Measurements from ENCODE around the gene L3MBTL4.

L3MBTL4 gene

GRCh38 chr18:6435731-6436130 lies 21.0 kb upstream of the L3MBTL4 start:
- TF ChIP-seq, protein P1, sequence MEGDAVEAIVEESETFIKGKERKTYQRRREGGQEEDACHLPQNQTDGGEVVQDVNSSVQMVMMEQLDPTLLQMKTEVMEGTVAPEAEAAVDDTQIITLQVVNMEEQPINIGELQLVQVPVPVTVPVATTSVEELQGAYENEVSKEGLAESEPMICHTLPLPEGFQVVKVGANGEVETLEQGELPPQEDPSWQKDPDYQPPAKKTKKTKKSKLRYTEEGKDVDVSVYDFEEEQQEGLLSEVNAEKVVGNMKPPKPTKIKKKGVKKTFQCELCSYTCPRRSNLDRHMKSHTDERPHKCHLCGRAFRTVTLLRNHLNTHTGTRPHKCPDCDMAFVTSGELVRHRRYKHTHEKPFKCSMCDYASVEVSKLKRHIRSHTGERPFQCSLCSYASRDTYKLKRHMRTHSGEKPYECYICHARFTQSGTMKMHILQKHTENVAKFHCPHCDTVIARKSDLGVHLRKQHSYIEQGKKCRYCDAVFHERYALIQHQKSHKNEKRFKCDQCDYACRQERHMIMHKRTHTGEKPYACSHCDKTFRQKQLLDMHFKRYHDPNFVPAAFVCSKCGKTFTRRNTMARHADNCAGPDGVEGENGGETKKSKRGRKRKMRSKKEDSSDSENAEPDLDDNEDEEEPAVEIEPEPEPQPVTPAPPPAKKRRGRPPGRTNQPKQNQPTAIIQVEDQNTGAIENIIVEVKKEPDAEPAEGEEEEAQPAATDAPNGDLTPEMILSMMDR (IDR thresholded peaks at IDR 0.05; ENCODE audit: borderline replicate concordance, insufficient read depth, low read depth, low read length) = no peak
- H3K4me3 ChIP-seq (ENCODE audit: low read depth, low read length) = no peak overlapping the region

DNA sequence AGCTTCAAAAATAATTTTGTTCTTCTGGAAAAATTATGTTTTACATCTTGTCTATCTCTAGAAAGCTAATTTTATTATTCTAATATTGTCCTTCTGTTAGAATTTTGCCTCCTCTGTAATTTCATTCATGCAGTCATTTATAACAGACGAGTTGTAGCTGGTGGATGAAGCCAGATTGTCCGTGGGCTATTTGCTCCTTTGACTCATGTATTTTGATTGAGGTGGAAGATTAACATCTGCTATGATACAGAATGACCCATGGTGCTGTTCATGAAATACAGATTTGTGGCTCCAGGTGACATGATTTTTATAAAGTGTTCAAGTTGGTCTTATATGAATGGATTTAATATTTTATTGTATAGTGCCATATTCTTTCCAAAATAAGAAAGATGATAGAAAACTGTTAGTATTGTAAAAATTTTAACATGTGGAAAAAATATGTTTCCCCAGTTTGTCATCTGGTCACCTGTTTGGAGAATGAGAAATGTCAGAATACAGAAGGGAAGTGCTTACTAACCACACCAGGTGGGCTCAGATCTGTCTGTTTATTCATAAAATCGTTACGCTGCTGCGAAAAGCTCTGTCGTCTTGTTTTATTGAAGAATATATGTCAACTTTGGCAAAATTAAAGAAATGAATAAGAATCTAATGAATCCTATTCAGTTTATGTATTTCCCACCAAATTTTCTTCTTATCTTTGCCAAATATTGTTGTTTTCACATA lies 20.4 kb upstream of the L3MBTL4 start:
- TF ChIP-seq, protein P1 (IDR thresholded peaks at IDR 0.05; ENCODE audit: borderline replicate concordance, insufficient read depth, low read depth, low read length) = no peak
- H3K4me3 ChIP-seq (ENCODE audit: low read depth, low read length) = no peak overlapping the region

- no peak overlapping the region for H3K4me3 ChIP-seq (ENCODE audit: low read depth, low read length)
- TF ChIP-seq, protein P1 (IDR thresholded peaks at IDR 0.05; ENCODE audit: borderline replicate concordance, insufficient read depth, low read depth, low read length) = no peak
These were observed 19.8 kb upstream of the L3MBTL4 start for GRCh38 chr18:6434481-6434880.

DNA sequence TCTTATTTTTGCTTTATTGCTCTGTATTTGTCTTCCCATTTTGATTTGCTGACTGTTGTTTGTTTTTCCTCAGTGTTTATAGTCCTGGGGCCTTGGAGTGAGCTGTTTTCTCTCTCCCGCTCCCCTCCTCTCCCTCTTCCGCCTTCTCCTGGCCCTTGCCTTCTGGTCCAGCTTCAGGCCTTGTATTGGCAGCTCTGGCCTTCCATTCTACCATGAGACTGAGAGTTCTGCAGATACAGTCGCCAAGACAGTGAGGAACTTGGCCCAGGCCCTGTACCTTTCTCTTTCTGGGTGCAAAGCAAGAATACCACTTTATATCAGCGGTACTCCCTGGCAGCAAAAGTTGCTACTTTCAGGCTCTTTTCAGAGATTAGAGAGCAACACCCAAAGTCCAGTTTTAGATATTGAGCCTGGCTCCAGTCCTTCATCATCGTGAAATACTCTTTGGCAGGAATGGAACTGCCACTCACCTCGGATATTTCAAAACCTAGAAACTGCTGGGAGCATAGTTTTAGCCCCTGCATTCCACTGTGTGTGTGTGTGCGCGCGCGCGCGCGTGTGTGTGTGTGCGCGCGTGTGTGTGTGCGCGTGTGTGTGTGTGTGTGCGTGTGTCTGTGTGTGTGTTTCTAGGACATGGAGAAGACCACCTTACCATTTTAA lies 17.1 kb upstream of the L3MBTL4 start:
- no peak overlapping the region for H3K4me3 ChIP-seq (ENCODE audit: low read depth, low read length)

GRCh38 chr18:6428851-6429395 lies 14.2 kb upstream of the L3MBTL4 start:
- TF ChIP-seq, protein P1 (IDR thresholded peaks at IDR 0.05; ENCODE audit: borderline replicate concordance, insufficient read depth, low read depth, low read length) = no peak
- H3K4me3 ChIP-seq (ENCODE audit: low read depth, low read length) = no peak overlapping the region

More for the DNA sequence above, 17.1 kb upstream of the L3MBTL4 start:
- TF ChIP-seq, protein P1 (IDR thresholded peaks at IDR 0.05; ENCODE audit: borderline replicate concordance, insufficient read depth, low read depth, low read length) = no peak

- no peak overlapping the region for H3K4me3 ChIP-seq (ENCODE audit: low read depth, low read length)
- TF ChIP-seq, protein P1 (IDR thresholded peaks at IDR 0.05; ENCODE audit: borderline replicate concordance, insufficient read depth, low read depth, low read length) = no peak
These were observed 12.6 kb upstream of the L3MBTL4 start for GRCh38 chr18:6427286-6427685.
